ENCODE data around the gene NHERF1. TPM values are rescaled to one million over a fixed set of nuclear protein-coding genes. Genes with fewer than 3 reads are reported as not detected.
A peak's percentile ranks its signal among the peaks of the same experiment; 100 is the strongest.

The NHERF1 gene
- total RNA-seq, 1 donor, result 22.1 TPM

- Histone ChIP-seq H3K27ac (ENCODE audit: low read depth, low read length) (peak overlapping the region; percentile 61), H4K20me1 (ENCODE audit: insufficient read depth, low read length) (peaks cover 23% of the 10 kb centered on the region), H3K36me3 (ENCODE audit: insufficient read depth, low read length) (peaks cover 40% of the 10 kb centered on the region), H2AFZ (ENCODE audit: low read length) (peak overlapping the region; percentile 25), H3K4me2 (ENCODE audit: insufficient read depth, low read length) (peak overlapping the region; percentile 94), H3K4me3 (ENCODE audit: insufficient read depth, low read length) (peak overlapping the region; percentile 98), H3K27me3 (ENCODE audit: insufficient read depth, low read length) (no peaks in the 10 kb centered on the region), H3K4me1 (ENCODE audit: insufficient read depth, low read length) (peaks cover 37% of the 10 kb centered on the region), H3K9me3 (ENCODE audit: low read depth, low read length) (no peaks in the 10 kb centered on the region), H3K79me2 (ENCODE audit: insufficient read depth, low read length) (peaks cover 56% of the 10 kb centered on the region)
- peak; percentile 77 for DNase-seq (ENCODE audit: insufficient read length, low spot score, missing footprints)
- no peak for TF ChIP-seq CTCF (IDR thresholded peaks at IDR 0.05; ENCODE audit: extremely low read depth, low read depth, low read length)
These were observed 28.6 kb downstream of the NHERF1 start for GRCh38 chr17:74776990-74777389.

- H3K36me3 ChIP-seq (ENCODE audit: insufficient read depth, low read length), result peaks cover 34% of the 10 kb centered on the region
- no peak overlapping the region for H3K4me2 ChIP-seq (ENCODE audit: insufficient read depth, low read length)
- H3K4me3 ChIP-seq (ENCODE audit: insufficient read depth, low read length), result no peak overlapping the region
- peaks cover 27% of the 10 kb centered on the region for H4K20me1 ChIP-seq (ENCODE audit: insufficient read depth, low read length)
- H3K9me3 ChIP-seq (ENCODE audit: low read depth, low read length), result no peaks in the 10 kb centered on the region
- peak; percentile 32 for DNase-seq (ENCODE audit: insufficient read length, low spot score, missing footprints)
- H3K27me3 ChIP-seq (ENCODE audit: insufficient read depth, low read length), result no peaks in the 10 kb centered on the region
- H3K27ac ChIP-seq (ENCODE audit: low read depth, low read length), result no peak overlapping the region
- no peak for TF ChIP-seq CTCF (IDR thresholded peaks at IDR 0.05; ENCODE audit: extremely low read depth, low read depth, low read length)
- H2AFZ ChIP-seq (ENCODE audit: low read length), result no peak overlapping the region
- H3K79me2 ChIP-seq (ENCODE audit: insufficient read depth, low read length), result peaks cover 48% of the 10 kb centered on the region
- H3K4me1 ChIP-seq (ENCODE audit: insufficient read depth, low read length), result peaks cover 37% of the 10 kb centered on the region
These were observed 29.6 kb downstream of the NHERF1 start for GRCh38 chr17:74777901-74778515.

GRCh38 chr17:74778960-74779359 is 30.5 kb downstream of the NHERF1 start:
- no peaks in the 10 kb centered on the region for H3K27me3 ChIP-seq (ENCODE audit: insufficient read depth, low read length)
- DNase-seq (ENCODE audit: insufficient read length, low spot score, missing footprints), result peak; percentile 39
- no peak overlapping the region for H3K27ac ChIP-seq (ENCODE audit: low read depth, low read length)
- H4K20me1 ChIP-seq (ENCODE audit: insufficient read depth, low read length), result peaks cover 20% of the 10 kb centered on the region
- H3K9me3 ChIP-seq (ENCODE audit: low read depth, low read length), result no peaks in the 10 kb centered on the region
- peaks cover 28% of the 10 kb centered on the region for H3K4me1 ChIP-seq (ENCODE audit: insufficient read depth, low read length)
- no peak overlapping the region for H3K4me3 ChIP-seq (ENCODE audit: insufficient read depth, low read length)
- H3K36me3 ChIP-seq (ENCODE audit: insufficient read depth, low read length), result peaks cover 27% of the 10 kb centered on the region
- H2AFZ ChIP-seq (ENCODE audit: low read length), result no peak overlapping the region
- TF ChIP-seq CTCF (IDR thresholded peaks at IDR 0.05; ENCODE audit: extremely low read depth, low read depth, low read length), result no peak
- H3K79me2 ChIP-seq (ENCODE audit: insufficient read depth, low read length), result peaks cover 42% of the 10 kb centered on the region
- no peak overlapping the region for H3K4me2 ChIP-seq (ENCODE audit: insufficient read depth, low read length)

GRCh38 chr17:74779501-74779900 is 31.1 kb downstream of the NHERF1 start:
- no peaks in the 10 kb centered on the region for H3K27me3 ChIP-seq (ENCODE audit: insufficient read depth, low read length)
- H4K20me1 ChIP-seq (ENCODE audit: insufficient read depth, low read length), result peaks cover 19% of the 10 kb centered on the region
- H3K36me3 ChIP-seq (ENCODE audit: insufficient read depth, low read length), result peaks cover 27% of the 10 kb centered on the region
- no peak overlapping the region for H3K4me3 ChIP-seq (ENCODE audit: insufficient read depth, low read length)
- H3K9me3 ChIP-seq (ENCODE audit: low read depth, low read length), result no peaks in the 10 kb centered on the region
- no peak overlapping the region for H2AFZ ChIP-seq (ENCODE audit: low read length)
- no peak overlapping the region for H3K27ac ChIP-seq (ENCODE audit: low read depth, low read length)
- peaks cover 42% of the 10 kb centered on the region for H3K79me2 ChIP-seq (ENCODE audit: insufficient read depth, low read length)
- H3K4me2 ChIP-seq (ENCODE audit: insufficient read depth, low read length), result no peak overlapping the region
- H3K4me1 ChIP-seq (ENCODE audit: insufficient read depth, low read length), result peaks cover 23% of the 10 kb centered on the region
- TF ChIP-seq CTCF (IDR thresholded peaks at IDR 0.05; ENCODE audit: extremely low read depth, low read depth, low read length), result no peak
- DNase-seq (ENCODE audit: insufficient read length, low spot score, missing footprints), result peak; percentile 62
